K562 (cell line): ENCODE measurements around the gene SLC32A1. TPM values are rescaled to one million over a fixed set of nuclear protein-coding genes. Genes with fewer than 3 reads are reported as not detected.

Source experiments
- ATAC-seq: fragments of 200-7000 bp; cut with Tn5 transposase; 3 replicates; pipeline ENCODE4 v1.9.1; 2020; ENCODE audit warnings: moderate library complexity
- BruUV-seq: library from RNA; stranded (reverse); fragments of 400-500 nt; replicated peaks from 2 replicates; lab custom pipeline; 2021; lab: Mats Ljungman, UMichigan
- CTCF ChIA-PET: fragments of 300-600 bp; formaldehyde crosslinking; extraction: SDS; loops from one replicate; lab custom pipeline; 2021; ENCODE audit warnings: low intra/inter-chr PET ratio; lab: Yijun Ruan, JAX
- POLR2A ChIA-PET: fragments of 300-600, 350-650 bp; sonication (Branson Sonifier 250); formaldehyde crosslinking; extraction: SDS; loops from one replicate; lab custom pipeline; 2021; ENCODE audit warnings: antibody characterized with exemption, inconsistent platforms; lab: Yijun Ruan, JAX
- DNase-seq, 4 experiments: peaks; one replicate each; pipeline versions ENCODE4 v3.0.0 to v3.0.0-alpha.2; 2011 to 2018; ENCODE audit warnings: low spot score in 3 of 4, mixed read lengths in 3 of 4; ENCODE audit errors: extremely low read depth in 1 of 4
- FAIRE-seq: peaks from 2 replicates; lab custom pipeline; 2011; peaks lifted over from hg19 to GRCh38; lab: Jason Lieb, UNC
- H2AFZ ChIP-seq: 2 replicates; pipeline ENCODE4 v1.6.0; 2011; ENCODE audit warnings: low read depth, low read length, control low read depth, inconsistent platforms
- H3K27ac ChIP-seq: fragments of 200-600 bp; 3 replicates; pipeline ENCODE4 v1.8.0; 2011; ENCODE audit warnings: low read depth, mild to moderate bottlenecking, control low read depth, inconsistent platforms, low read length, moderate library complexity, mixed read lengths; ENCODE audit errors: extremely low read depth
- H3K27me3 ChIP-seq, 2 experiments: fragments of 300-600 bp in 1 of 2; 2 replicates in 1 of 2; 3 replicates in 1 of 2; pipeline versions ENCODE4 v1.6.0 to v1.8.0; 2011; ENCODE audit warnings: inconsistent platforms in 2 of 2, low read length in 2 of 2, mild to moderate bottlenecking in 1 of 2, mixed read lengths in 1 of 2, moderate library complexity in 1 of 2; ENCODE audit not compliant: control insufficient read depth in 2 of 2, insufficient read depth in 2 of 2
- H3K36me3 ChIP-seq: fragments of 300-600 bp; 3 replicates; pipeline ENCODE4 v1.8.0; 2011; ENCODE audit warnings: mild to moderate bottlenecking, low read length, inconsistent platforms; ENCODE audit not compliant: control insufficient read depth, insufficient read depth
- H3K4me1 ChIP-seq, 2 experiments: fragments of 200-600 bp in 1 of 2; replicated peaks in 1 of 2; 2 replicates in 1 of 2; 3 replicates in 1 of 2; pipeline versions ENCODE4 v1.5.1 to v1.8.0; 2011; ENCODE audit warnings: inconsistent platforms in 2 of 2, low read length in 2 of 2, mild to moderate bottlenecking in 1 of 2, mixed read lengths in 1 of 2, moderate library complexity in 1 of 2; ENCODE audit not compliant: control insufficient read depth in 2 of 2, insufficient read depth in 2 of 2
- H3K4me2 ChIP-seq: 2 replicates; pipeline ENCODE4 v1.6.1; 2011; ENCODE audit warnings: low read length, control low read depth, inconsistent platforms, mixed read lengths; ENCODE audit not compliant: insufficient read depth
- H3K4me3 ChIP-seq: fragments of 200-600 bp; sonication (generic), shearing (Covaris generic); 2 replicates; pipeline ENCODE4 v1.5.1; 2016; ENCODE audit warnings: control low read depth, inconsistent platforms
- H3K79me2 ChIP-seq: fragments of 200-600 bp; 3 replicates; pipeline ENCODE4 v1.8.0; 2011; ENCODE audit warnings: low read length, inconsistent platforms; ENCODE audit not compliant: control insufficient read depth, insufficient read depth
- H3K9ac ChIP-seq, 2 experiments: 2 replicates each; pipeline versions ENCODE4 v1.6.0 to v1.6.1; 2011; ENCODE audit warnings: low read depth in 2 of 2, low read length in 2 of 2, control low read depth in 1 of 2, inconsistent platforms in 1 of 2, mild to moderate bottlenecking in 1 of 2, mixed read lengths in 1 of 2; ENCODE audit not compliant: insufficient read depth in 1 of 2
- H3K9me1 ChIP-seq: one replicate; pipeline ENCODE4 v1.6.0; 2011; ENCODE audit warnings: inconsistent platforms, mild to moderate bottlenecking, low read length, moderate library complexity; ENCODE audit not compliant: control insufficient read depth, insufficient read depth
- H3K9me3 ChIP-seq: replicated peaks from 2 replicates; pipeline ENCODE4 v1.5.1; 2011; ENCODE audit warnings: low read depth, low read length, inconsistent platforms; ENCODE audit not compliant: control insufficient read depth, insufficient read depth
- H4K20me1 ChIP-seq: replicated peaks from 2 replicates; pipeline ENCODE4 v1.6.1; 2011; ENCODE audit warnings: low read length, inconsistent platforms, mixed read lengths; ENCODE audit not compliant: control insufficient read depth, insufficient read depth
- BCOR ChIP-seq: fragments of 450-650 bp; IDR thresholded peaks from 2 replicates; pipeline ENCODE4 v1.6.1; 2016
- GATAD2B ChIP-seq: fragments of 450-650 bp; IDR thresholded peaks from 2 replicates; pipeline ENCODE4 v1.6.1; 2017; ENCODE audit warnings: mild to moderate bottlenecking, borderline replicate concordance
- HDAC1 ChIP-seq, 2 experiments: fragments of 450-650 bp; IDR thresholded peaks; 2 replicates each; pipeline ENCODE4 v1.6.1; 2016 to 2017; ENCODE audit warnings: inconsistent platforms in 1 of 2, mild to moderate bottlenecking in 1 of 2, moderate library complexity in 1 of 2
- ILK ChIP-seq: fragments of 450-650 bp; IDR thresholded peaks from 2 replicates; pipeline ENCODE4 v1.6.1; 2016; ENCODE audit warnings: missing genetic modification characterization, low read depth, mild to moderate bottlenecking, missing compliant biosample characterization, moderate library complexity, borderline replicate concordance
- KAT7 ChIP-seq: sonication (generic); formaldehyde crosslinking; IDR thresholded peaks from 2 replicates; pipeline ENCODE4 v1.8.0; 2022; ENCODE audit warnings: missing genetic modification reagents, mild to moderate bottlenecking, borderline replicate concordance
- KDM1A ChIP-seq, 2 experiments: fragments of 450-650 bp; IDR thresholded peaks; 2 replicates each; pipeline ENCODE4 v1.6.1; 2016; ENCODE audit warnings: mild to moderate bottlenecking in 2 of 2
- MEIS2 ChIP-seq: fragments of 450-650 bp; IDR thresholded peaks from 2 replicates; pipeline ENCODE4 v1.6.1; 2014; ENCODE audit warnings: mild to moderate bottlenecking; ENCODE audit not compliant: partially characterized antibody
- MLX ChIP-seq, 2 experiments: fragments of 450-650 bp in 1 of 2; sonication (generic) in 1 of 2; formaldehyde crosslinking; conservative IDR thresholded peaks; 2 replicates each; pipeline versions ENCODE4 v1.4.0 to v1.8.1; 2020 to 2022; ENCODE audit warnings: mild to moderate bottlenecking in 1 of 2, missing genetic modification reagents in 1 of 2
- NCOA4 ChIP-seq: fragments of 450-650 bp; IDR thresholded peaks from 2 replicates; pipeline ENCODE4 v1.6.1; 2018; ENCODE audit warnings: mild to moderate bottlenecking; ENCODE audit not compliant: partially characterized antibody
- PRMT5 ChIP-seq: sonication (generic); formaldehyde crosslinking; IDR thresholded peaks from 2 replicates; pipeline ENCODE4 v1.5.0; 2020; ENCODE audit warnings: missing genetic modification reagents
- RFX5 ChIP-seq: IDR thresholded peaks from 2 replicates; pipeline ENCODE4 v1.6.1; 2011; ENCODE audit warnings: low read depth, mild to moderate bottlenecking, improper control_type of control experiment, low read length
- SRSF9 ChIP-seq: fragments of 200-400 bp; formaldehyde crosslinking; IDR thresholded peaks from 2 replicates; pipeline ENCODE4 v1.6.1; 2017; ENCODE audit warnings: low read depth, low read length, borderline replicate concordance
- TBL1XR1 ChIP-seq, 2 experiments: IDR thresholded peaks; 2 replicates each; pipeline ENCODE4 v1.6.1; 2012; ENCODE audit warnings: improper control_type of control experiment in 2 of 2, low read length in 2 of 2, mild to moderate bottlenecking in 1 of 2
- ZBTB17 ChIP-seq: fragments of 450-650 bp; formaldehyde crosslinking; IDR thresholded peaks from 2 replicates; pipeline ENCODE4 v1.4.0; 2020; ENCODE audit warnings: mild to moderate bottlenecking
- ZFP36 ChIP-seq: fragments of 150-350 bp; IDR thresholded peaks from 2 replicates; pipeline ENCODE4 v1.6.1; 2018; ENCODE audit warnings: low read length, low read depth; ENCODE audit not compliant: partially characterized antibody
- ZFP91 ChIP-seq: sonication (generic); formaldehyde crosslinking; IDR thresholded peaks from 2 replicates; pipeline ENCODE4 v1.8.0; 2022; ENCODE audit warnings: mild to moderate bottlenecking, missing genetic modification reagents
- ZNF408 ChIP-seq: fragments of 250-450 bp; sonication (Bioruptor Pico); IDR thresholded peaks from 2 replicates; pipeline ENCODE4 v1.4.0; 2020; ENCODE audit warnings: low read depth, mild to moderate bottlenecking, moderate library complexity
- ZNF586 ChIP-seq: fragments of 450-650 bp; formaldehyde crosslinking; conservative IDR thresholded peaks from 2 replicates; pipeline ENCODE4 v1.4.0; 2020; ENCODE audit warnings: mild to moderate bottlenecking, moderate library complexity
- ZNF655 ChIP-seq: fragments of 250-450 bp; sonication (Bioruptor Pico); IDR thresholded peaks from 2 replicates; pipeline ENCODE4 v1.5.0; 2021
- WGBS: fragments of 100-300 bp; shearing (Covaris generic); methylation state at CpG from one replicate; pipeline ENCODE4 v1.1.6; 2016; ENCODE audit warnings: low coverage, mixed read lengths; ENCODE audit not compliant: insufficient coverage; ENCODE audit errors: missing lambda C conversion rate; 5-methylcytosine and 5-hydroxymethylcytosine counted together
- in situ Hi-C: fragments of 300-500 bp; cut with MboI; formaldehyde crosslinking; loops from 4 replicates; pipeline ENCODE4 v1.15.0; 2018; ENCODE audit warnings: inconsistent platforms, mixed read lengths
- intact Hi-C: fragments of 100-400 bp; cut with micrococcal nuclease; formaldehyde crosslinking; loops from 2 replicates; pipeline ENCODE4 v1.14.2; 2022
- polyA plus RNA-seq, 8 experiments: library from polyadenylated mRNA; depleted of rRNA in 4 of 8; stranded (reverse) in 5 of 8; unstranded in 3 of 8; fragments of >200 nt; fragmentation: Nextera tagmentation in 2 of 8; fragmentation: Illumina TruSeq in 1 of 8; extraction: Ambion mirVana in 2 of 8; extraction: Trizol in 1 of 8; gene quantifications; 2 replicates each; pipeline versions ENCODE4 v1.2.1 to v1.2.3, GENCODE V29; 2011 to 2014; ENCODE audit warnings: inconsistent platforms in 1 of 8, missing spikeins in 1 of 8
- total RNA-seq, 7 experiments: library from RNA; depleted of rRNA in 6 of 7; stranded (reverse); fragments of >200 nt in 6 of 7; fragmentation: Illumina TruSeq in 2 of 7; extraction: Trizol in 2 of 7; gene quantifications; 2 replicates each; pipeline versions ENCODE4 v1.2.1 to v1.2.3, GENCODE V29; 2011 to 2021; ENCODE audit warnings: low replicate concordance in 1 of 7

Gene SLC32A1
- total and polyA plus RNA-seq, 9 of the 15 experiments (the other 6 are each of a cell fraction or from before 2014, with no cell fraction given): not detected

GRCh38 chr20:38692436-38693411 is 31.6 kb upstream of the SLC32A1 start:
- Histone ChIP-seq H3K9me1 (no peaks in the 10 kb centered on the region), H3K27ac (no peak overlapping the region), H3K4me2 (no peak overlapping the region), H2AFZ (no peak overlapping the region), H3K79me2 (no peaks in the 10 kb centered on the region), H3K4me3 (no peak overlapping the region), H3K9me3 (no peaks in the 10 kb centered on the region), H3K4me1 (peaks cover 11 to 13% of the 10 kb centered on the region in 2 experiments; a peak in 4 of 5 replicates), H3K9ac (no peak overlapping the region), H3K36me3 (no peaks in the 10 kb centered on the region), H4K20me1 (peaks cover 21% of the 10 kb centered on the region), H3K27me3 (peaks cover 16 to 17% of the 10 kb centered on the region in 2 experiments)
- CTCF ChIA-PET: no interaction called here
- WGBS: 0% methylated on average over 13 of the region's 13 CpGs
- ATAC-seq (peak; percentile 85), DNase-seq (peak; percentile 68 to 86 (median 79)), FAIRE-seq (peak; percentile 94)
- intact Hi-C loops: no loop called here
- in situ Hi-C loops: no loop called here
- POLR2A ChIA-PET: interaction anchor here (0.6 to 2.4 kb wide), 9 partner anchors 10 to 33 kb away, joined by 3 to 11 read pairs (median 5); no protein-coding TSS in a partner anchor
- BruUV-seq: no TSS peak
- peak; percentile 96 for TF ChIP-seq MEIS2
- no peak; a peak in 1 of 4 replicates for TF ChIP-seq TBL1XR1 (IDR thresholded peaks at IDR 0.05; ENCODE audit: low read length in 2 of 2)
- TF ChIP-seq ZFP36: peak; percentile 5
- TF ChIP-seq ZNF586: no peak
- no peak for TF ChIP-seq KAT7 (CRISPR knock-in tag)
- TF ChIP-seq GATAD2B: no peak
- no peak for TF ChIP-seq RFX5
- TF ChIP-seq PRMT5: peak; percentile 86
- peak in 1 of 2 experiments; percentile 52; a peak in 1 of 4 replicates for TF ChIP-seq HDAC1 (IDR thresholded peaks at IDR 0.05)
- peak; percentile 89 to 90 for TF ChIP-seq KDM1A (IDR thresholded peaks at IDR 0.05)
- TF ChIP-seq ILK (tag): no peak
- TF ChIP-seq ZNF655 (CRISPR knock-in tag): no peak
- TF ChIP-seq ZNF408 (CRISPR knock-in tag): no peak
- 0 out of 2 replicates have a peak, but pooled peaks have one; percentile 28 for TF ChIP-seq BCOR
- TF ChIP-seq ZFP91 (CRISPR knock-in tag): no peak
- no peak for TF ChIP-seq ZBTB17 (CRISPR knock-in tag)
- no peak for TF ChIP-seq SRSF9
- TF ChIP-seq NCOA4: no peak
- no peak for TF ChIP-seq MLX (CRISPR knock-in tag; conservative IDR thresholded peaks at IDR 0.05)
